Stimulated activated CD4-positive, alpha-beta T cell treated with anti-CD3 and anti-CD28 coated beads, TNF-alpha, amount 100 ng/mL, for 24 hours (primary cell): ENCODE measurements around the gene G6PC1.
"Not testable (repeated sequence)": the region's sequence is repeated elsewhere in the genome, so short reads cannot be mapped to it uniquely, and the experiment has no call there.

ENCODE experiments used
- DNase-seq, 3 experiments: peaks; one replicate each; pipeline ENCODE4 v3.0.0-alpha.2; 2020; ENCODE audit warnings: low read depth in 3 of 3

G6PC1 gene

GRCh38 chr17:42900460-42901331 is at the start of gene G6PC1:
Gene G6PC1, plus strand, starts transcription at chr17:42900799. Its CDS starts 78 bp downstream, at chr17:42900877.
- no peak for DNase-seq

DNA sequence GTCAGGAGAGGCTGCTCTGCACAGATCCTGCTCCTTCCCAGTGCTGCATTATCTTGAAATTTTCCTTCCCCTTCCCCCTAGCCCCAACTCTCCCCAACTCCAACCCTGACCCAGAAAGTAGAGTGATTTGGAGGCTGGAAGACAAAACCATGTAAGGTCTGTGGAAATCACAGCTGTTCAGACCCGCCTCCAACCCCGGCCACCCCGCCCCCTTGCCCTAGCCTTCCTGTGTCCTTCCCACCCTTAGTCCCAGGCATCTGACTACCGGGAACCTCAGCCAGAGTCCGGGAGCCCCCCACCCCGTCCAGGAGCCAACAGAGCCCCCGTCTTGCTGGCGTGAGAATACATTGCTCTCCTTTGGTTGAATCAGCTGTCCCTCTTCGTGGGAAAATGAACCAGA is 49.6 kb upstream of the G6PC1 start, which contains the start of gene AOC3:
Gene AOC3 (plus strand): TSS at position 246 of the 400 bp plus-strand sequence. CDS start 145 bp downstream, at position 391.
- DNase-seq, result no peak

GRCh38 chr17:42851371-42852240 is 49.0 kb upstream of the G6PC1 start:
- not testable (repeated sequence) for DNase-seq

DNA sequence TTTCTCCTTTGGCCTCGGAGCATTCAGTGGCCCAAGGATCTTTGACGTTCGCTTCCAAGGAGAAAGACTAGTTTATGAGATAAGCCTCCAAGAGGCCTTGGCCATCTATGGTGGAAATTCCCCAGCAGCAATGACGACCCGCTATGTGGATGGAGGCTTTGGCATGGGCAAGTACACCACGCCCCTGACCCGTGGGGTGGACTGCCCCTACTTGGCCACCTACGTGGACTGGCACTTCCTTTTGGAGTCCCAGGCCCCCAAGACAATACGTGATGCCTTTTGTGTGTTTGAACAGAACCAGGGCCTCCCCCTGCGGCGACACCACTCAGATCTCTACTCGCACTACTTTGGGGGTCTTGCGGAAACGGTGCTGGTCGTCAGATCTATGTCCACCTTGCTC is 48.2 kb upstream of the G6PC1 start:
- no peak for DNase-seq

- no peak for DNase-seq
These were observed 47.6 kb upstream of the G6PC1 start for GRCh38 chr17:42853004-42853403.

- DNase-seq, result no peak
These were observed 47.0 kb upstream of the G6PC1 start for GRCh38 chr17:42853597-42853967.

DNA sequence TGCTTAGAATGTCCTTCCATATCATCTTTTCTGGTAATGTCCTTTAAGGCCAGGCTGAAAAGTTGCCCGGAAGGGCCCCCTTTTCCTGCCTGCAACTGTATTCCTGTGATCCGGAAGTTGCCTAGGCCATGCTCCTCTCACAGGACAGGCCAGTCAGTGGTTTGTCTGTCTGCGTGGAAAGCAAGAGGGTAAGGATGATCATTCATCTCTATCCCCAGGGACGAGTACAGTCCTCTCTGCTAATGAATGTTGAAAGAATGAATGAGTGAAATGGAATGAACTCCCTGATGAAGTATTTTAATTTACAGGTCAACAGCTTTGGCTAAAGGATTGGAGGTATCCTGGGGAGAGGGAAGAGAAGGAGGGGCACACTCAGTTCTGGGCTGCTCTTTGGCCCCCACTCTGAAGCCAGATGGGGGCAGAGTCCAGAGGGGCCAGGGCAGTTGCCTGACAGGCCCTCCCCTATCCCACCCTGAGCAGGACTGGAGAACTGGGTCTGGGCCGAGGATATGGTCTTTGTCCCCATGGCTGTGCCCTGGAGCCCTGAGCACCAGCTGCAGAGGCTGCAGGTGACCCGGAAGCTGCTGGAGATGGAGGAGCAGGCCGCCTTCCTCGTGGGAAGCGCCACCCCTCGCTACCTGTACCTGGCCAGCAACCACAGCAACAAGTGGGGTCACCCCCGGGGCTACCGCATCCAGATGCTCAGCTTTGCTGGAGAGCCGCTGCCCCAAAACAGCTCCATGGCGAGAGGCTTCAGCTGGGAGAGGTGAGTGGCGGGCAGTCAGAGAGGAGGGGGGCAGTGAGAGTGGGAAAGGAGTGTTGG is 46.4 kb upstream of the G6PC1 start:
- DNase-seq, result no peak

GRCh38 chr17:42855048-42855596 is 45.5 kb upstream of the G6PC1 start:
- DNase-seq, result no peak

DNA sequence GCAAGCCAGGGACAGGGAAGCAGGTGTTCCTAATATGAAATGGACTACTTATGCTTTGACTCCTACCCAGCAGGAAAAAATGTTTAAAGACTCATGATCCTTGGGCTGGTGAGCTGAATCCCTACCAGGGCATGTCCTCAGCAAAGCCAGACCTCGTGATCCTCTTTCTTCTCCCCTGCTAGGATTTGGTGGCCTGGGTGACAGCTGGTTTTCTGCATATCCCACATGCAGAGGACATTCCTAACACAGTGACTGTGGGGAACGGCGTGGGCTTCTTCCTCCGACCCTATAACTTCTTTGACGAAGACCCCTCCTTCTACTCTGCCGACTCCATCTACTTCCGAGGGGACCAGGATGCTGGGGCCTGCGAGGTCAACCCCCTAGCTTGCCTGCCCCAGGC is 44.5 kb upstream of the G6PC1 start:
- not testable (repeated sequence) for DNase-seq

DNA sequence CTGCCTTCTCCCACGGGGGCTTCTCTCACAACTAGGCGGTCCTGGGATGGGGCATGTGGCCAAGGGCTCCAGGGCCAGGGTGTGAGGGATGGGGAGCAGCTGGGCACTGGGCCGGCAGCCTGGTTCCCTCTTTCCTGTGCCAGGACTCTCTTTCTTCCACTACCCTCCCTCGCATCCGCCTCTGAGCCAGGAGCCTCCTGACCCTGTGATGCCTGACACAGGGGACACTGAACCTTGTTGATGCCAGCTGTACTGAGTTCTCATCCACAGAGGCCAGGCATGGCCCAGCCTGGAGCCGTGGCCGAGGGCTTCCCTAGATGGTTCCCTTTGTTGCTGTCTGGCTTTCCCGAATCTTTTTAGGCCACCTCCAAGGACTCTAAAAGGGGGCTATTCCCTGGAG is 44.1 kb upstream of the G6PC1 start:
- not testable (repeated sequence) for DNase-seq

DNA sequence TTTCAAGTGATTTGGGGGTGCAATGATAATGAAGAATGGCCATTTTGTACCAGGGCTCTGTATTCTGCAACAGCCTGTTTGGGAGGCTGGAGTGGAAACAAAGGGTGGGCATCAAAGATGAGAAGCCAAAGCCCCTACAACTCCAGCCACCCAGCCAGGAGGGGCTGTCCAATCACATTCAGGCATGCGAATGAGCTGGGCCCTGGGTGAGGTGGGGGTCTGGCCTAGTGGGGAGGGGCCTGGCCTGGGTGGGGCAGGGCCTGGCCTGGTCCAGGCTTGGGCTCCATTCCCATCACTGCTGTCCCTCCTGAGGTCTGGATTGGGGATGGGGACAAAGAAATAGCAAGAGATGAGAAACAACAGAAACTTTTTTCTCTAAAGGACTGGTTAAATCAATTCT is 43.2 kb upstream of the G6PC1 start:
- no peak for DNase-seq

- no peak for DNase-seq
These were observed 34.9 kb upstream of the G6PC1 start for GRCh38 chr17:42865638-42866094.

DNA sequence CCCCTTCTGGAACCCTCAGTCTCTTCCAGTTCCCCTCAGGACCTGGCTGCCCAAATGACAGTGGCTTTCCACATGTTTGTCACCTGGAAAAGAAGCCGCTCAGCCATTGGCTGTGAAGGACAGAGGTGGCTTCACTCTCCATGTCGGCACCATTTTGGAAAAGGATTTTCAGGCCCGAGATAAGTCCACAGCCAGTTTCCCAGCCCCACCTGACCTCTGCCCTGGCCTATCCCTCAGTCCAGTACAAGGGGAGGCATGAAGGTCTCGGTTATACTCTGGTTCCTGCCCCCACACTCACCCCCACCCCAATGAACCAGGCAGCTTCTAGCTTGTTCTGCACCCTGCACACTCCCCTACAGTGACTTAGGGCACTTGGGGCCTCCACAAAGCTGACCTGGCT is 34.4 kb upstream of the G6PC1 start:
- no peak for DNase-seq

DNA sequence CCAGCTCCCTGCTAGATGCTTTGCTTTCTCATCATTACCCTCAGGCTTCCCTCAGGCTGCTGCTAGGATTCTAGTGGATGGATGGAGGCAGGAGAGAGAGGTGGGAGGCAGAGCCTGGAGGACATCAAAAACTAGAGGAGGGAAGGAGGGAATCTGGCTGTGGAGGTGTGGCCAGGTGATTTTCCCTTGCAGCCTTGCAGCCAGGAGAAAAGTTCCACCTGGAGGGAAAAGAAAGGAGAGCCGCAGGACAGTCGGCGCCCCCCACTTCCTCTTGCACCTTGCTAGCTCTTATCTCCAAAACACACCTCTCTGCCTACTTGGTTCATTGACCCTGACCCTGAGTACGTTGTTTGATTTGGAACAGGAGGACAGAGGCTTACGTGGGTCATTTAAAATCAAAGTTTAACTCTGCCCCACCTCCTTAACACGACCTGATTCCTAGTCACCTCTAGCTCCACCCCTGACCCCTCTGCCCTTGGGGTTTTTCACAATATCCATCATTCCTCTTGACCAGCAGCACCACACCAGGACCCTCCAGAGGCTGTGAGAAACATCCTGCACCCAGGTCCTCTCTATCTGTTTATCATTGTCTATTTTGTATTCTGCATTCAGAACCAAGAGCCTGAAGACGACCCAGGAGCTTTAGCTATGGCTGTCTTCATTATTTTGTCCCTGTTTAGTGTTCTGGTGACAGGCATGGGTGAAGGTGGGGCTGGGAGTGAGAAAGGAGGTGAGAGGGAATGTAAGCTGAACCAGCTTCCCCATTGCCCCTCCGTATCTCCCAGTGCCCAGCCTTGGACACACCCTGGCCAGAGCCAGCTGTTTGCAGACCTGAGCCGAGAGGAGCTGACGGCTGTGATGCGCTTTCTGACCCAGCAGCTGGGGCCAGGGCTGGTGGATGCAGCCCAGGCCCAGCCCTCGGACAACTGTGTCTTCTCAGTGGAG is 33.7 kb upstream of the G6PC1 start:
- no peak for DNase-seq

- not testable (repeated sequence) for DNase-seq
These were observed 32.8 kb upstream of the G6PC1 start for GRCh38 chr17:42867694-42868261.

GRCh38 chr17:42868338-42868737 is 32.3 kb upstream of the G6PC1 start:
- no peak for DNase-seq

DNA sequence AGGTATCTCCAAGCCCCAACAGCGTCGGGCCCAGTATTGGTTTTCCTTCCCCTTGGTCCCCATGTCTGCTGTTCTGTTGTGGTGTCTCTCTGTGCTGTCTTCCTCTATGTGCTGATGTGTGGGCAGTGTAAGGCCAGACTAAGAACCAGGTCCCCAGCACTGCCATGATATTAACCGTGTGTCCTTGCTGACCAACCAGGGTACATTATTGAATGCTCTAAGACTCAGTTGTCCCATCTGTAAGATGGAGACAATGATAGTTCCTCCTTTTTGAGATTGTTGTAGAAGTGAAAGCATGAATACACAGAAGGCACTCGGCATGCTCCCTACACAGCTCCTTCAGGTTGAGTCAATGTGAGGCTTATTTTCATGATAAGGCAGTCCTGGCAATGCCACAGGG is 29.0 kb upstream of the G6PC1 start:
- no peak for DNase-seq

- DNase-seq, result no peak
These were observed 28.2 kb upstream of the G6PC1 start for GRCh38 chr17:42872251-42872965.

DNA sequence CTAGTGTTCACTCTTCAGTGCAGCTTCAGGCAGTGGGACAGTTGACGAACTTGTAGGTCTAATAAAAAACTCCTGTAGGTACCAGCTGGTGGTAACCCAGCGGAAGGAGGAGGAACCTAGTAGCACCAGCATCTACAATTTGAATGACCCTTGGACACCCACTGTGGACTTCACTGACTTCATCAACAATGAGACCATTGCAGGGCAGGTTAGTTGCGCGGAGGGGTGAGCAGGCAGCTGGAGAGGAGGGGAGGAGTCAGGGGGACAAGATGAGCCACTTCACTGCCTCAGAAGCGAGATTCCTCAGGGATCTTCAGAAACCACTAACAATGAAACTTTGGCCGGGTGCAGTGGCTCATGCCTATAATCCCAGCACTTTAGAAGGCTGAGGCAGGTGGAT is 27.3 kb upstream of the G6PC1 start:
- DNase-seq, result no peak
